Stimulated activated CD4-positive, alpha-beta T cell treated with anti-CD3 and anti-CD28 coated beads, Interleukin-1b, Interleukin-23, amount 100 ng/mL, for 1 hour (primary cell): ENCODE data around the gene KLHL3.

Source experiments
- DNase-seq, 2 donors: peaks; one replicate each; pipeline ENCODE4 v3.0.0-alpha.2; 2020; ENCODE audit warnings: low read depth in 2 of 2

Gene KLHL3

GRCh38 chr5:137743031-137743640 lies 7.2 kb upstream of the KLHL3 start:
- no peak for DNase-seq

GRCh38 chr5:137741718-137742117 lies 5.8 kb upstream of the KLHL3 start:
- no peak for DNase-seq

- DNase-seq, result no peak
Observed at GRCh38 chr5:137739737-137740136, 3.8 kb upstream of the KLHL3 start.

- DNase-seq, result no peak
Observed at GRCh38 chr5:137738947-137739346, 3.1 kb upstream of the KLHL3 start.

GRCh38 chr5:137737349-137738131 lies 1.7 kb upstream of the KLHL3 start:
- no peak for DNase-seq

- DNase-seq, result no peak
Observed at GRCh38 chr5:137736496-137736895, 607 bp upstream of the KLHL3 start.

- no peak for DNase-seq
Observed at GRCh38 chr5:137734962-137735554, 831 bp downstream of the KLHL3 start.

GRCh38 chr5:137734331-137734730 lies 1.6 kb downstream of the KLHL3 start:
- DNase-seq, result no peak

- DNase-seq, result no peak
Observed at GRCh38 chr5:137733922-137734321, 2.0 kb downstream of the KLHL3 start.

GRCh38 chr5:137733006-137733405 lies 2.9 kb downstream of the KLHL3 start:
- no peak for DNase-seq

- no peak for DNase-seq
Observed at GRCh38 chr5:137731176-137731575, 4.7 kb downstream of the KLHL3 start.

- no peak for DNase-seq
Observed at GRCh38 chr5:137730336-137730735, 5.6 kb downstream of the KLHL3 start.

GRCh38 chr5:137728048-137728447 lies 7.8 kb downstream of the KLHL3 start:
- DNase-seq, result no peak

- DNase-seq, result no peak
Observed at GRCh38 chr5:137727623-137728022, 8.3 kb downstream of the KLHL3 start.

GRCh38 chr5:137724251-137724650 lies 11.6 kb downstream of the KLHL3 start:
- no peak for DNase-seq

- no peak for DNase-seq
Observed at GRCh38 chr5:137718611-137719010, 17.3 kb downstream of the KLHL3 start.

GRCh38 chr5:137716337-137716736 lies 19.6 kb downstream of the KLHL3 start:
- DNase-seq, result no peak

GRCh38 chr5:137715456-137715855 lies 20.4 kb downstream of the KLHL3 start:
- DNase-seq, result no peak

GRCh38 chr5:137714946-137715345 lies 20.9 kb downstream of the KLHL3 start:
- DNase-seq, result no peak

GRCh38 chr5:137714494-137714893 lies 21.4 kb downstream of the KLHL3 start:
- no peak for DNase-seq

GRCh38 chr5:137712139-137712667 lies 23.7 kb downstream of the KLHL3 start:
- DNase-seq, result no peak

GRCh38 chr5:137710086-137710485 lies 25.8 kb downstream of the KLHL3 start:
- no peak for DNase-seq
